GM19238 (cell line): ENCODE results near the gene SH2D1B.
"Not testable (repeated sequence)": the region's sequence is repeated elsewhere in the genome, so short reads cannot be mapped to it uniquely, and the experiment has no call there.

Experiments
- DNase-seq: peaks from one replicate; pipeline ENCODE4 v3.0.0; 2011; ENCODE audit warnings: low spot score; ENCODE audit not compliant: insufficient read length

Gene SH2D1B

DNA sequence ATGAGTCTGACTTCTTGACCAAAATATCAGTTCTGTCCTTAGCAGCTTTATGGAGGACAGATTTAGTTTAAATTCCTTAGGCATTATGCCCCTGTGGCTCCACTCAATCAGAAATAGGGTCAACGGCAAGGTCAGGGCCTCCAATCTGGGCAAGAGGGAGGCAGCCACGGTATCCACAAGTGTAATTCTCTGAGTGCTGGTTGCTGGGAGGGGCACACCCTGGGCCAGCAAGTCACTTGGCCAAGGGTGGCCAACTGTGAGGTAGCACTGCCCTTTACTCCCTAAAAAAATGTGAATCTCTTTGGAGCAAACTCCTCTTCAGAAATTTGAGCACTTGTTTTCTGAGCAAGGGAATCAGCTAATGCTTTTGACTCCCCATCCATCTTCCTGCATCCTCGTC, 48.1 kb downstream of the SH2D1B start:
- DNase-seq = no peak

DNA sequence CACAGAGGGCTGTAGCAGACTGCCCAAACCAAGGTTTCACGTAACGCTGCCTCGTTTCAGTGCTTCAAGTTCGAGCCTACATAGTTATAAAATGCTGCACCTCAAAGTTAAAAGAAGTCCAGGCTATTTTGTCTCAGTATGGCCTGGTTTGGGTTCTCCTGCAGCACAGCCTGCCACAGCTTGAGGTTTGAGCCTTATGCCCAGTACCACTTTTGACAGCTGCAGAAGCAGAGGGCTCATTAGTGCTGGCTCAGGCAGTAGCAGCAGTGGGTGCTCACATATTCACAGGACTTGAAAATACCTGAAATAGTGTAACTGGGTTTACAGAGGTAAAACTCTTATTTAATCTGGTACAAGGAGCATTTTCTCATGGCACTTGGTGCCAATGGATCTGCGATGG, 50.6 kb downstream of the SH2D1B start:
- no peak for DNase-seq

DNA sequence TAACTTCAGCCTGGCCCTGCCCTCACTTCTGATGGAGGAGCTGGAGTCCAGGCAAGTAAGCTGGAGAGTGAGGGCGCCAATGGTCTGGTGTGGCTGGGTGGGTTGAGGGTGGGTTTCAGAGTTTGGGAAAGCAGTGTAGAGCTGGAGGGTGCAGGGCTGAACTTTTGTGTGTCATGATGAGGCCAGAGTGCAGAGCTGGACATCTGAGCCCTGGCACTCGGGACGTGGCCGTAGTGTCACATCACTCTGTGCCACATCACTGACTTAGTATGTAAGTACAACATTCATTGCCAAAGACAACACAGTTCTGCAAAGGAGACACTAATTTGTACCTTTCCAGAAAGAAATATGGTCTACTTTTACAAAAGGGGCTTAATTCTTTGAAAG, 51.1 kb downstream of the SH2D1B start:
- DNase-seq = no peak

DNA sequence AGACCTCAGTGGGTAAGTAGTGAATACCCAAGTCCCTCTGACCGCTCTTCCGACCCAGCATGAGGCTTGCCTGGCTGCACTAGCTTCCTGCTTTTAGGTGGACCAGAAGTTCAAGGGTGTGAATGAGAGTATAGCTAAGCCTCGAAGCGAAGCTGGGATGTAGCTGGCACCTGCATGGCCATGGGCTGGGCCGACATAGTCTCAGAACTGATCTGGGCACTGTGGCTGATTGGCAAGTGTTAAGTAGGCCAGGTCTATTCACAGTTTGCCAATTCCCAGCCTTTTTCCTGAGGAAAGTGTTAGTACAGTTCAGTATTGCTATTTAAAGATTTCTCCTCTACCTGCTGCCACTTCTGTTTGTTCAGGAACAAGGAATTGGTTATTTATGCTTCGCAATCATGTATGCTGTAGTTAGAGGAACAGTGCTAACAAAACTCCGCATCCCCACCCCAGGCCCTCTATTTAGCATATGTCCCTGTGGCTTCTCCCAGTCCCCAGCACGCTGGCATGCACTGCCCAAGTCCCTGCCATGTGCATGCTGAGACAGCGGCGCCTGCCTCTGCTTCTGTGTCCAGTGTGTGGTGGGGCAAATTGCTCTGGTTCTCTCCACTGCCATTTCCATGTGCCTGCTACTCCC, 51.6 kb downstream of the SH2D1B start:
- no peak for DNase-seq

DNA sequence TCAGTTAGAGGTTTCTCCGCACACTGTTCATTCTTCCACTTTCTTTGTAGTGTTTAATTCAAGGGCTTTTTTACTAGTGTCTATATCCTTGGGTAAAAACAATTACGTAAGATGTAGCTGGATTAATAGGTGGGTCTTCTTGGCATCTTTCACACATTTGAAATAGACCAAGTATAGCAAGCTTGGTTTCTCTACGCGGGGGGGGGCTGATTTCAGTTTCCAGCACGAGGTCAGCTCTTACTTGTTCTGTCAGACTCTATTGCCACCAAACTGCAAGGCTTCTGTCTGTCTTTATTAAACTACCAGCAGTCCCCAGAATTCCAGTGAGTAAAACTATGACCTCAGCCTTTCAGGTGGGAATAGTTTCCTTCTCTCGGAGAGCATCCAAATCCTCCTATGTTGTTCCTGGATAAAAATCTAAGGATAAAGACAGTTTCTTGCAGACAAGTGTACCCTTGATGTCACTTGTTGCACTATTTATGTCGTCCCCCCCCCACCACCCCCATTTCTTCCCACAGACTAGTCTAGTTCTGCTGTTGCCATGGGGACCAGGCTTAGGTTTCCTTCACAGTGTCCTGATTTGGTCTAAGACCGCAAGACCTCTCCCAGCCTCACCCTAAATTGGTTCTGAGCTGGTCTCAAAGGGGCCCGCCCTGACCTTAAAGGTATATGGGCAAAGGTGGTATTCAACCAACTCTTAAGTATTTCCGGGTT, 52.3 kb downstream of the SH2D1B start:
- no peak for DNase-seq

DNA sequence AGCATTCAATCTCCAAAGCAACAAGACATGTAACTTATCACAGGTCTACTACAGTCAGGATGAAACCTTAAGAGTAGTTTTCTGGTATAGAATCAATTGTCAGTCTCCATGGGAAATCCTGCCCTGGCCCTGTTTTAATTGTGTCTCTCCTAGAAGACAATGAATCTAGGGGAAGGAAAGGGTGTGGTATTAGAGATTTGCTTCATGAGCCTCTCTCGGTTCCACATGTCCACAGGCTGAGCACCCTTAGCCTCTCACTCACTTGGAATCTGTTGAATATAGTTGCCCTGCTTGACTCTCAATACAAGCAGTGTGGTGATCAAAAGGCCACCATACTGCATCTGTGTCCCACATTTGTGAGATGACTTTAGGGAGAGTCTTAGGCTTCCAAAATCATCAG, 53.0 kb downstream of the SH2D1B start:
- DNase-seq = no peak

DNA sequence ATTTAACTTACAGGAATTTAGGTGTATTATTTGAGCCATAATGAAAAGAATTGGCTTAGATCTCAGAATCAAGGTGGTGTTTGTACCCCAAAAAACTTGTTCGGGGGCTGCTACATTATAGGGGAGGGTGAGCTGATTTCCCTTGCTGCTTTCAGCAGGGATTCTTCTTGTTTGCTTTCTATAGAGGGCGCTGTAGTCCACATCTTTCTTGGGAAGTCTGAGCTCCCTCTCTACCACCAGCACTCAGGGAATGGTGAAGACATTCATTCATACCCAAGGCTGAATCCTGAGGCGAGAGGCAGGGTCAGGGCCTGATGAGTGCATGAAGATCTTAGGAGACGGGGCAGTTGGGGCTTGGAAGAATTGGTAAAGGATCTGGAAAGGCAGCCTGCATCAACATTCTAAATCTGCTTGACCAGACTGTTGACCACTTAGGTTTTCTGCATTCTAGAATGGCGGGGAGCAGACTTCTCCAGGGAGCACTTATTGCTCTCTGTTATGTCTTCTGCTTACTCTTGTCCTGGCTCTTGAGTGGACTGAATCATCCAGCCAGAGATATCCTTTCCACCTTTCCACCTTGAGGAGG, 54.2 kb downstream of the SH2D1B start:
- no peak for DNase-seq

DNA sequence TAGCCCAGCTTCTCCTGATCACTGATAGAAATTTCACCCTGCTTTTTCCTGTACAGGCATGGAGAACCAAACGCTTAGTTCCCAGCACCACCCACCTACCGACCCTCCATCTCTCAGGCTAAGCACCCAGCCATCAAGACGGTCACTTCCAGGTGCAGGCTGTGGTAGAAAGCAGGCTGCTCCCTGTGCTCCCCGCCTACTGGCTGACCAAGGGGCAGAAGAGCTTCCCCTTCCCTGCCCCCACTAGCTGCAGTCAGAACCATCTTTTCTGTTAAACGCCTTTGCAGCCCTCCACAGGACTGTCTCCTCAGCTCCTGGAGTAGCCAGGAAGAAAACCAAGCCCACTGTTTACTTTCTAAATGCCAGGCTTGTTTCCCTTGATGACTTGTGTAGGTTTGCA, 58.2 kb downstream of the SH2D1B start:
- DNase-seq = no peak

DNA sequence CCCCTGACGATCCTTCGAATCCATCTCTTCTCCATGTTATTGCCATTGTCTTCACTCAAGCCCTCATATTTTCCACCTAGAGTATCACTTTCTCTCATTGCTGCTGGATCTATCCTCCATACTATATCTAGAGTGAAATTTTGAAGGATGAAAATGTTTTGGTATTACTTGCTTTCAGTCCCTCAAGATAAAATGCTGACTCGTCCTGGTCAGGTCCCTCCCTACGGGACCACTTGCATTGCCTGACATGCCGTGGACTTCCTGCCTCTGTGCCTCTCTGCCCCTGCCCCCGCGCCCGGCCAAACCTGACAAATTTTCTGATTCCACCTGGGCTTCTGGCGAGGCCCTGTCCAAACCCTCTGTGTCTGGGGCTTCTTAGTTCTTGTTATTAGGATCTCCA, 58.9 kb downstream of the SH2D1B start:
- DNase-seq = no peak

DNA sequence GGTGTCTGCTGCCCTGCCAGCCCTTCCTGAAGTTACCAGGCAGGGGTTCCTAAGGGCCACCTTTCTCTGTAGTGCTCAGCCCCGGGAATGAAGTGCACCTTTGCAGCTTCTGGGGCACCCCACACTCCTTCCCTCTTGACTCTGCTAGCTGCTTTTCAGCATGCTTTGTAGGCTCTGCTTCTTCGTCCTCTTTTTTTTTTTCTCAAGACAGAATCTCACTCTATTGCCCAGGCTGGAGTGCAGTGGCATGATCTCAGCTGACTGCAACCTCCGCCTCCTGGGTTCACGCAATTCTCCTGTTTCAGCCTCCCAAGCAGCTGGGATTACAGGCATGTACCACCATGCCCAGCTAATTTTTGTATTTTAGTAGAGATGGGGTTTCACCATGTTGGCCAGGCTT, 60.1 kb downstream of the SH2D1B start:
- not testable (repeated sequence) for DNase-seq

DNA sequence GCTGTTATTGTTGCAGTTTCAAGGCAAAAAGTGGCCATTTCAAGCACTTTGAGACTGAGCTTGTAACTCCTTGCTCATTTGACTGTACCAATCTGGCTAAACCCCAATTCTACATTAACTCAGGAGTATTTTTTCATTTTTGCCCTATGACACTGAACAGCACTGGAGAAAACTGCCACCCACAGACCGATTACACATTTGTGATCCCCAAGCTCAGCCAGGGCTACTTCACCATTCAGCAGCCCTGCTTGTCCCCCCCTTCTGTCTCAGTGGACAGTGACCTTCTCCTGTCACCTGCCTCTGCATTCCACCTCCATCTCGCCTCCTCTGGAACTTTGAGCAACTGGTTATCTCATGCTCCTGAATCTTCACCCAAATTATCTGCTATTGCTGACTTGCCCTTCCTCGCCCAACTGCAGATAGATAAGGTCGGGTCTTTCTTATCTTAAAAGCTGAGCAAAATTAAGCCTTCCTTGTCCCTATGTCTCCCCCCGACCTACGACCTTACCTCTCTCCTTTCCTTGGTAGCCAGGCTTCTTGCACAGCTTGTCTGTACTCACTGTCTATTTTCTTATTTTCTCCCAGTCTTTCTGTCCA, 60.6 kb downstream of the SH2D1B start:
- no peak for DNase-seq

DNA sequence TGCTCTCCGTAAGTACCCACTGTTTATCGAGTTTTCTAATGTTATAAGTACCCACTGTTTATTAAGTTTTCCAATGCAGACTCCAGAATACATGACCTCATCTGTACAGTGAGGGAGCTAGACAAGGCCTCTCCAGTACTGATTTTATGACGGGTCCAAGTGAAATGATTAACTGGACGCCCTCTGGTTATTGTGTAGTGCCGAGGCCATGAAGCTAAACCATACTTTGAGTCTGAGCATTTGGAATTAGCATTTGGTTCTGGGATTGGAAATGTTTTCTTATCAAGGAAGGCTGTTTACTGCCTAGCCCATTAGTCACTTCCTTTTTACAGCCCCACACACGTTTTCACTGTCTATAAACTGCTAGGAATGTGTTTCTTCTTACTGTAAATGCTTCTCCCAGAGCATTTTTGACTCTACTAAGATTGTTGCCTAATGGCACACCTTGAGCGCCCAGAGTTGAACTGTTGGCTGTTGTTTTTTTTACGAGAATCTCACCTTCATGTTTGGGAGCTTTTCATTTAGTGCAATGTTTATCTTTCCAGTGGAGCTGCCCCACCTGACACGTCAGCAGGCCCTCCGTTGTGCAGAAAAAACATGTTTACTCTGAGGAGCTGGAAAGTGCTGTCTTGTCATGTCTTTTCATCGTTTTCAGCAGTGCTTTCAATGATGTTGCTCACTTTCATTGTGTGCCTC, 62.2 kb downstream of the SH2D1B start:
- DNase-seq = no peak

DNA sequence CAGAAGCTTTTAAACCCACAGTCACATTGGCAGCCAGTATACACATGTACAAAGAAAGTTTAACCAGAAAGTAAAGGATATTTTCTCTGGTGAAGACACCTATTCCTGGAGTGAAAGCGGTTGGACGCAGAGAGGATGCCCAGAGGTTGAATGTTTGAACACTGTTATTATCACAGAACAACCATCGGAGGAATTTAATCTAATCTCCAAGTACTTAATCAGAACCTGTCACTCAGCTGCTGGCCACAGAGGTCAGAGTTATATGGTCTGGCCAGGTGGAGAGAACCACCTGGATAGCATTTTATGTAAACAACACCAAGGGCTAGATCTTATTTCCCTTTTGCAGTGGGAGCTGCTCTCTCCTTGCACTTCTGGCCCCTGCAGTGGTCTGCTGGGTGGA, 64.7 kb downstream of the SH2D1B start:
- DNase-seq = no peak
